Astrocyte (in vitro differentiated cells and primary cell): ENCODE data around the gene CAPS.

Source experiments
- EZH2 ChIP-seq: IDR thresholded peaks from 2 replicates; pipeline ENCODE4 v1.6.1; 2012; ENCODE audit warnings: mild to moderate bottlenecking, low read length, inconsistent platforms; ENCODE audit not compliant: insufficient read depth
- TF ChIP-seq, protein P1 (sequence below): IDR thresholded peaks from 2 replicates; pipeline ENCODE4 v1.5.1; 2011; ENCODE audit warnings: low read depth, mild to moderate bottlenecking, inconsistent platforms, low read length, moderate library complexity; ENCODE audit not compliant: insufficient read depth

DNA sequence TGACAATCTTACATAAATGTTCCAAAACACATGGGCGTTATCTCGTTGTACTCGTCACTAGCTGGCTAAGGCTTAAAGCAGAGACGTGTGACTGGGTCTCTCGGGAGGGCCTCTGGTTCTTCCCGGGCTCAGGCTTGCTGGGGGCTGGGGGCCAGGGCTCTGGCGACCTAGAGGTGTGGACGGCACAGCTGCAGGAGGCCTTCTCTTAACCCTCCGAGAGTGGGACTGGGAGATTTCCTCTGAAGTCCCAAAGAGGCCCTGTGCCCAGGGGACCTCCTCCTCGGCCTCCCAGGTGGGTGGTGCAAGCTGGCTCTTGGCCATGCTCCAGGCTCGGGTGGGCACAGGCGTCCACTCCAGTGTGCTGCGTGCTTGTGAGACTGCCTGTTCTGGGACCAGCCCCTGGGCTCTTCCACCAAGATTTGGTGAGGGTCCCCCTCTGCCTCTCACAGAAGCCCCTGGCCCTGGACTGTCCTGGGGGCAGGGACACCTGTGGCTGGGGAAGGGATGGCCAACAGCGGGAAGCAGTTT lies 2.2 kb downstream of the CAPS start:
- no peak for TF ChIP-seq EZH2
- TF ChIP-seq, protein P1, sequence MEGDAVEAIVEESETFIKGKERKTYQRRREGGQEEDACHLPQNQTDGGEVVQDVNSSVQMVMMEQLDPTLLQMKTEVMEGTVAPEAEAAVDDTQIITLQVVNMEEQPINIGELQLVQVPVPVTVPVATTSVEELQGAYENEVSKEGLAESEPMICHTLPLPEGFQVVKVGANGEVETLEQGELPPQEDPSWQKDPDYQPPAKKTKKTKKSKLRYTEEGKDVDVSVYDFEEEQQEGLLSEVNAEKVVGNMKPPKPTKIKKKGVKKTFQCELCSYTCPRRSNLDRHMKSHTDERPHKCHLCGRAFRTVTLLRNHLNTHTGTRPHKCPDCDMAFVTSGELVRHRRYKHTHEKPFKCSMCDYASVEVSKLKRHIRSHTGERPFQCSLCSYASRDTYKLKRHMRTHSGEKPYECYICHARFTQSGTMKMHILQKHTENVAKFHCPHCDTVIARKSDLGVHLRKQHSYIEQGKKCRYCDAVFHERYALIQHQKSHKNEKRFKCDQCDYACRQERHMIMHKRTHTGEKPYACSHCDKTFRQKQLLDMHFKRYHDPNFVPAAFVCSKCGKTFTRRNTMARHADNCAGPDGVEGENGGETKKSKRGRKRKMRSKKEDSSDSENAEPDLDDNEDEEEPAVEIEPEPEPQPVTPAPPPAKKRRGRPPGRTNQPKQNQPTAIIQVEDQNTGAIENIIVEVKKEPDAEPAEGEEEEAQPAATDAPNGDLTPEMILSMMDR: no peak
